Spleen (tissue), 11 donors: ENCODE measurements around the gene P2RY11. TPM values are rescaled to one million over a fixed set of nuclear protein-coding genes. Genes with fewer than 3 reads are reported as not detected.

Source experiments
- DNase-seq: peaks from one replicate; pipeline ENCODE4 v3.0.0-alpha.2; 2020
- H3K27ac ChIP-seq, 8 donors: fragments of 200-600 bp; sonication (generic) in 7 of 8; 1 replicate in 4 of 8; 2 replicates in 4 of 8; pipeline versions ENCODE4 v1.5.0 to v1.8.0; 2016 to 2021; ENCODE audit warnings: inconsistent platforms in 4 of 8, mild to moderate bottlenecking in 4 of 8, moderate library complexity in 1 of 8
- H3K27me3 ChIP-seq, 7 donors: fragments of 200-600 bp; sonication (generic) in 6 of 7; replicated peaks in 1 of 7; 1 replicate in 4 of 7; 2 replicates in 3 of 7; pipeline versions ENCODE4 v1.5.0 to v1.8.0; 2016 to 2021; ENCODE audit warnings: inconsistent platforms in 3 of 7, mild to moderate bottlenecking in 1 of 7
- H3K36me3 ChIP-seq, 6 donors: fragments of 200-600 bp; sonication (generic) in 5 of 6; 1 replicate in 4 of 6; 2 replicates in 2 of 6; pipeline versions ENCODE4 v1.5.0 to v1.8.0; 2016 to 2021; ENCODE audit warnings: inconsistent platforms in 2 of 6
- H3K4me1 ChIP-seq, 6 donors: fragments of 200-600 bp; sonication (generic) in 5 of 6; 1 replicate in 3 of 6; 2 replicates in 3 of 6; pipeline versions ENCODE4 v1.5.0 to v1.8.0; 2016 to 2021; ENCODE audit warnings: inconsistent platforms in 3 of 6
- H3K4me3 ChIP-seq, 8 donors: fragments of 200-600 bp; sonication (generic) in 7 of 8; 1 replicate in 4 of 8; 2 replicates in 4 of 8; pipeline versions ENCODE4 v1.5.0 to v1.8.0; 2016 to 2021; ENCODE audit warnings: inconsistent platforms in 4 of 8, mild to moderate bottlenecking in 4 of 8, moderate library complexity in 2 of 8
- H3K9me3 ChIP-seq, 8 donors: fragments of 200-600 bp; sonication (generic) in 7 of 8; 1 replicate in 4 of 8; 2 replicates in 4 of 8; pipeline versions ENCODE4 v1.5.0 to v1.8.0; 2016 to 2021; ENCODE audit warnings: inconsistent platforms in 4 of 8
- POLR2A ChIP-seq, 3 donors: fragments of 450-650 bp; IDR thresholded peaks; one replicate each; pipeline ENCODE4 v1.5.1; 2017; ENCODE audit warnings: antibody characterized with exemption in 3 of 3, mild to moderate bottlenecking in 1 of 3
- POLR2AphosphoS5 ChIP-seq, 3 donors: sonication (generic); formaldehyde crosslinking; IDR thresholded peaks; one replicate each; pipeline ENCODE4 v1.5.1; 2017; ENCODE audit warnings: antibody characterized with exemption in 3 of 3
- WGBS, 5 donors: extraction: QIAGEN DNeasy Blood & Tissue Kit in 3 of 5; methylation state at CpG; one replicate each; pipeline versions ENCODE4 v1.1.5 to v1.1.7; 2013 to 2018; 5-methylcytosine and 5-hydroxymethylcytosine counted together
- intact Hi-C: fragments of 100-400 bp; cut with DNase I; formaldehyde crosslinking; loops from one replicate; pipeline ENCODE4 v1.15.0; 2023; ENCODE audit warnings: low total_unique reads
- polyA plus RNA-seq, 3 donors: library from polyadenylated mRNA; stranded (reverse); fragments of 200-250 nt; gene quantifications; one replicate each; pipeline ENCODE4 v1.2.1, GENCODE V29; 2013
- total RNA-seq, 7 donors: library from RNA; depleted of rRNA in 3 of 7; stranded (reverse); fragments of >200 nt in 3 of 7; fragmentation: NEBNext Ultra II Directional in 4 of 7; extraction: Animal tissue kit (Norgen Biotek cat#: 25700) in 4 of 7; gene quantifications; one replicate each; pipeline versions ENCODE4 v1.1.0 to v1.2.1, GENCODE V29; 2016 to 2021
- TF ChIP-seq, protein P1 (sequence below), 11 experiments: fragments of 200-600 bp in 7 of 11; fragments of 450-650 bp in 4 of 11; sonication (generic) in 4 of 11; IDR thresholded peaks in 8 of 11; conservative IDR thresholded peaks in 3 of 11; 1 replicate in 7 of 11; 2 replicates in 4 of 11; pipeline versions ENCODE4 v1.4.0 to v1.8.0; 2016 to 2021; ENCODE audit warnings: antibody characterized with exemption in 11 of 11, inconsistent platforms in 4 of 11, mild to moderate bottlenecking in 1 of 11
- donor health status: healthy with polysubstance abuse.
- donor health status: DM: no; HTN: no; CAD: no; lungs with moderate emphysema.
- donor health status: DM: no; HTN: no; CAD: no.
- donor health status: Bipolar disorder and iron deficiency.
- donor health status: healthy.
- donor health status: DM: no; HTN: no; CAD: no.
- donor health status: DM: yes; HTN: yes; CAD: no.

Gene P2RY11
- total and polyA plus RNA-seq, 10 donors: 7.9 to 24.2 (median 16.9) TPM

DNA sequence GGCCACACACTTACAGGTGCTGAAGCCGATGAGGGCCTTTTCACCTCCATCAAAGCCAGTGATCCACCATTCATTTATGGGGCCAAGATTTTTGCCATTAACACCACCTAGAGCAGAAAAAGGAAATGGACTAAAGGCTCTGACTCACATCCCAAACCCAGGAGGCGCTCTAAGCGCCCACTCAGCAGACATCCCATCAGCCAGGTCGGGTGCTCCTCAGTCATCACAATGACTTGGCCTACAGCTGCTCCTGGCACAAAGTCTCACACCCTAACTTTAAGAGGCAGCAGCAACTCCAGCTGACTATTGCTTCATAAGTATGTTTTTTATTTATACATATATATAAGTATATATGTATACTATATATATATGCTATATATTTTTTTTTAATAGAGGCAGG, 44.3 kb downstream of the P2RY11 start:
- DNase-seq: no peak
- intact Hi-C loops: no loop called here
- no peaks in the 10 kb centered on the region for H3K27me3 ChIP-seq
- TF ChIP-seq POLR2AphosphoS5 (IDR thresholded peaks at IDR 0.05) (no peak), POLR2A (IDR thresholded peaks at IDR 0.05) (no peak)
- TF ChIP-seq, protein P1, sequence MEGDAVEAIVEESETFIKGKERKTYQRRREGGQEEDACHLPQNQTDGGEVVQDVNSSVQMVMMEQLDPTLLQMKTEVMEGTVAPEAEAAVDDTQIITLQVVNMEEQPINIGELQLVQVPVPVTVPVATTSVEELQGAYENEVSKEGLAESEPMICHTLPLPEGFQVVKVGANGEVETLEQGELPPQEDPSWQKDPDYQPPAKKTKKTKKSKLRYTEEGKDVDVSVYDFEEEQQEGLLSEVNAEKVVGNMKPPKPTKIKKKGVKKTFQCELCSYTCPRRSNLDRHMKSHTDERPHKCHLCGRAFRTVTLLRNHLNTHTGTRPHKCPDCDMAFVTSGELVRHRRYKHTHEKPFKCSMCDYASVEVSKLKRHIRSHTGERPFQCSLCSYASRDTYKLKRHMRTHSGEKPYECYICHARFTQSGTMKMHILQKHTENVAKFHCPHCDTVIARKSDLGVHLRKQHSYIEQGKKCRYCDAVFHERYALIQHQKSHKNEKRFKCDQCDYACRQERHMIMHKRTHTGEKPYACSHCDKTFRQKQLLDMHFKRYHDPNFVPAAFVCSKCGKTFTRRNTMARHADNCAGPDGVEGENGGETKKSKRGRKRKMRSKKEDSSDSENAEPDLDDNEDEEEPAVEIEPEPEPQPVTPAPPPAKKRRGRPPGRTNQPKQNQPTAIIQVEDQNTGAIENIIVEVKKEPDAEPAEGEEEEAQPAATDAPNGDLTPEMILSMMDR (IDR thresholded peaks at IDR 0.05 in 8 of 11, conservative IDR thresholded peaks at IDR 0.05 in 3 of 11): no peak
- no peak overlapping the region for H3K4me3 ChIP-seq
- no peaks in the 10 kb centered on the region for H3K9me3 ChIP-seq
- H3K4me1 ChIP-seq: no peaks in the 10 kb centered on the region
- H3K27ac ChIP-seq: no peak overlapping the region
- 77 to 96% (median 90%) methylated on average over 4 of the region's 4 CpGs for WGBS, 5 donors
- peaks cover 0 to 100% (median 95%) of the 10 kb centered on the region in 6 donors for H3K36me3 ChIP-seq

DNA sequence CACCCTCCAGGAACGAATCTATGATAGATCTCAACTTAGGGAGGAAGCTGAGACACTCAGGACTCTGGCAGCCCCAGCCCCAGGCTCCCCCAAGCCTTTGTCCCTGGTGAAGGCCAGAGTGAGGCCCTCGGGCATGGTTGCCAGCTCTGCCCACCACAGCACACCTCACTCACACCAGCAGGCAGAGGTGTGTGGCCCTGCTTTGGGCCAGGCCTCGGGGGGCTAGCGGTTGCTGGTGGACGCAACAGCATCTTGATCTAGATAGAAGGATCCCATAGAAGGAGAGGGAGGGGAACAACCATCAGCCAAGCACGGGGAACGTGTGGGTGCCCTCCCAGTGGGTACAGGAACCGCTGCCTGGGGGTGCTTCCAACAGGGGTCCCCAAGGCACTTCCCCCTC, 46.6 kb downstream of the P2RY11 start:
- Histone ChIP-seq H3K36me3 (peaks cover 0 to 100% (median 98%) of the 10 kb centered on the region in 6 donors), H3K4me3 (no peak overlapping the region), H3K4me1 (no peaks in the 10 kb centered on the region), H3K27ac (no peak overlapping the region), H3K9me3 (no peaks in the 10 kb centered on the region), H3K27me3 (no peaks in the 10 kb centered on the region)
- no peak for DNase-seq
- TF ChIP-seq POLR2A (IDR thresholded peaks at IDR 0.05): no peak
- TF ChIP-seq, protein P1 (IDR thresholded peaks at IDR 0.05 in 8 of 11, conservative IDR thresholded peaks at IDR 0.05 in 3 of 11): no peak
- TF ChIP-seq POLR2AphosphoS5 (IDR thresholded peaks at IDR 0.05): no peak
- intact Hi-C loops: no loop called here
- 89 to 97% (median 93%) methylated on average over 7 to 8 of the region's 8 CpGs for WGBS, 5 donors

DNA sequence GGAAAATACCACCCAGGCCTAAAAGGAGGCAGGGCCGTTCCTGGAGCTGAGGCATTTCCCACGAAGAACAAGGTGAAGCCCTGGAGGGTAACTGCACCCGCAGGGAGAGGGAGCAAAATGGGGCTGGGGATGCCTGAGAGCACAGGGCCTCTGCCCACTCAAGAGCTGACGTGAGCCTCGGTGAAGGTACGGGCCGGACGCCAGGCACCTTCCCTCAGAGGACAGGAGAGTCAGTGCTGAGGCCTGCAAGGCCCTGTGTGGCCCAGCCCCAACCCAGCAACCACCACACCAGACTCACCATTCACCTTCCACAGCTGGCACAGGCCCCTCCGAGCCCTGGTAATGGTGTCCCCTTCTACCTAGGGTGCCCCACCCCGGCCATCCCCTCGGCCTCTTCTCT, 47.0 kb downstream of the P2RY11 start:
- Histone ChIP-seq H3K27me3 (no peaks in the 10 kb centered on the region), H3K9me3 (no peaks in the 10 kb centered on the region), H3K4me3 (no peak overlapping the region), H3K36me3 (peaks cover 0 to 100% (median 98%) of the 10 kb centered on the region in 6 donors), H3K4me1 (no peaks in the 10 kb centered on the region), H3K27ac (no peak overlapping the region)
- TF ChIP-seq, protein P1 (IDR thresholded peaks at IDR 0.05 in 8 of 11, conservative IDR thresholded peaks at IDR 0.05 in 3 of 11): no peak
- no peak for TF ChIP-seq POLR2A (IDR thresholded peaks at IDR 0.05)
- TF ChIP-seq POLR2AphosphoS5 (IDR thresholded peaks at IDR 0.05): no peak
- DNase-seq: no peak
- WGBS, 5 donors: 95 to 97% (median 95%) methylated on average over 11 of the region's 11 CpGs
- intact Hi-C loops: no loop called here

DNA sequence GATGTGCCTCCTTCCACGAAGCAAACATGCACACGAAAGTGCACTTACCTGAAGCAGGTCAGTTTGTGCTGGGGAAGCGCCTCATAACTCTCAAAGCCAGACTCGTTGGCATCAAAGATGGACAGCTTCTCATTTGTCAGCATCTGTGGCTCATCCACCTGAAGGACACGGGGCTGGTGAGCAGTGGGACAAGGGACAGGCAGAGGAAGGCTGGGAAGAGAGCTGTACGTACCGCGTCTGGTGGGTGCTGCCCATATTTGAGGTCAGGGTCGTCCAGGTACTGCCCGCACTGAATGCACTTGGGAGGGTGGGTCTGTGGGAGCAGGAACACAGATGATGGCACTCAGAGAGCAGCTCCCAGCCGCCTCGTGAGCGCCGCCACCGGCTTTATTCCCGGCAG, 48.1 kb downstream of the P2RY11 start:
- peaks cover 0 to 100% (median 95%) of the 10 kb centered on the region in 6 donors for H3K36me3 ChIP-seq
- no peak overlapping the region for H3K27ac ChIP-seq
- H3K9me3 ChIP-seq: no peaks in the 10 kb centered on the region
- H3K4me3 ChIP-seq: no peak overlapping the region
- no peaks in the 10 kb centered on the region for H3K4me1 ChIP-seq
- intact Hi-C loops: no loop called here
- no peaks in the 10 kb centered on the region for H3K27me3 ChIP-seq
- TF ChIP-seq POLR2A (IDR thresholded peaks at IDR 0.05) (no peak), POLR2AphosphoS5 (IDR thresholded peaks at IDR 0.05) (no peak)
- TF ChIP-seq, protein P1 (IDR thresholded peaks at IDR 0.05 in 8 of 11, conservative IDR thresholded peaks at IDR 0.05 in 3 of 11): no peak
- DNase-seq: no peak
- WGBS, 5 donors: 91 to 96% (median 95%) methylated on average over 15 to 16 of the region's 16 CpGs
